Breast epithelium (tissue), 4 donors: ENCODE results near the gene ZNF148. TPM values are rescaled to one million over a fixed set of nuclear protein-coding genes. Genes with fewer than 3 reads are reported as not detected.

ENCODE experiments used
- DNase-seq, 2 donors: peaks; one replicate each; pipeline ENCODE4 v3.0.0-alpha.2; 2019; ENCODE audit warnings: low spot score in 2 of 2
- H3K27ac ChIP-seq, 2 donors: fragments of 200-600 bp; sonication (generic) in 1 of 2; one replicate each; pipeline ENCODE4 v1.5.1; 2016 to 2019; ENCODE audit warnings: mild to moderate bottlenecking in 1 of 2
- H3K27me3 ChIP-seq, 2 donors: fragments of 200-600 bp; sonication (generic) in 1 of 2; one replicate each; pipeline versions ENCODE4 v1.5.1 to v1.6.0; 2017 to 2019; ENCODE audit warnings: control low read depth in 1 of 2, mild to moderate bottlenecking in 1 of 2
- H3K36me3 ChIP-seq: fragments of 200-600 bp; one replicate; pipeline ENCODE4 v1.5.1; 2019
- H3K4me1 ChIP-seq, 2 donors: fragments of 200-600 bp; sonication (generic); one replicate each; pipeline ENCODE4 v1.5.1; 2016 to 2019; ENCODE audit warnings: control low read depth in 1 of 2
- H3K4me3 ChIP-seq, 3 donors: fragments of 200-600 bp; sonication (generic); 1 replicate in 2 of 3; 2 replicates in 1 of 3; pipeline ENCODE4 v1.5.1; 2016 to 2019; ENCODE audit warnings: mild to moderate bottlenecking in 3 of 3, moderate library complexity in 2 of 3
- H3K9me3 ChIP-seq, 2 donors: fragments of 200-600 bp; sonication (generic) in 1 of 2; one replicate each; pipeline ENCODE4 v1.5.1; 2016 to 2019; ENCODE audit warnings: control low read depth in 1 of 2
- CTCF ChIP-seq, 3 donors: fragments of 450-650 bp; IDR thresholded peaks; one replicate each; pipeline ENCODE4 v1.5.1; 2016 to 2017; ENCODE audit warnings: antibody characterized with exemption in 3 of 3, mild to moderate bottlenecking in 3 of 3, moderate library complexity in 3 of 3
- POLR2A ChIP-seq: fragments of 450-650 bp; IDR thresholded peaks from one replicate; pipeline ENCODE4 v1.6.1; 2016; ENCODE audit warnings: antibody characterized with exemption, mild to moderate bottlenecking, moderate library complexity
- POLR2AphosphoS5 ChIP-seq, 3 donors: sonication (generic); formaldehyde crosslinking; IDR thresholded peaks; one replicate each; pipeline ENCODE4 v1.6.1; 2017; ENCODE audit warnings: antibody characterized with exemption in 3 of 3
- intact Hi-C: fragments of 100-400 bp; cut with DNase I; formaldehyde crosslinking; loops from one replicate; pipeline ENCODE4 v1.15.1; 2023; ENCODE audit warnings: low total_unique reads
- total RNA-seq, 3 donors: library from RNA; depleted of rRNA; stranded (reverse); fragments of >200 nt; gene quantifications; one replicate each; pipeline ENCODE4 v1.1.0, GENCODE V29; 2016

Gene ZNF148
- total RNA-seq, 3 donors from 2014 or later, result 29.8 to 47.7 (median 31.8) TPM

GRCh38 chr3:125358923-125359322 lies 16.2 kb downstream of the ZNF148 start:
- Histone ChIP-seq H3K4me3 (no peak overlapping the region), H3K4me1 (peaks cover 0 to 10% of the 10 kb centered on the region in 2 donors), H3K27me3 (no peaks in the 10 kb centered on the region), H3K9me3 (no peaks in the 10 kb centered on the region), H3K27ac (no peak overlapping the region), H3K36me3 (no peaks in the 10 kb centered on the region)
- intact Hi-C loops, result no loop called here
- no peak for DNase-seq
- TF ChIP-seq POLR2AphosphoS5 (IDR thresholded peaks at IDR 0.05) (no peak), POLR2A (no peak), CTCF (IDR thresholded peaks at IDR 0.05) (no peak)

GRCh38 chr3:125357837-125358236 lies 17.3 kb downstream of the ZNF148 start:
- TF ChIP-seq CTCF (IDR thresholded peaks at IDR 0.05), result no peak
- no peak for TF ChIP-seq POLR2AphosphoS5 (IDR thresholded peaks at IDR 0.05)
- TF ChIP-seq POLR2A, result no peak
- peak overlapping the region in 2 of 3 donors; percentile 61 to 74 for H3K4me3 ChIP-seq
- peaks cover 0 to 10% of the 10 kb centered on the region in 2 donors for H3K4me1 ChIP-seq
- no peaks in the 10 kb centered on the region for H3K27me3 ChIP-seq
- H3K36me3 ChIP-seq, result no peaks in the 10 kb centered on the region
- peak overlapping the region in 1 of 2 donors; percentile 70 for H3K27ac ChIP-seq
- intact Hi-C loops, result no loop called here
- no peaks in the 10 kb centered on the region for H3K9me3 ChIP-seq
- no peak for DNase-seq

GRCh38 chr3:125357032-125357658 lies 18.0 kb downstream of the ZNF148 start:
- Histone ChIP-seq H3K4me3 (peak overlapping the region; percentile 53 to 74 (median 61)), H3K27me3 (no peaks in the 10 kb centered on the region), H3K4me1 (peaks cover 0 to 10% of the 10 kb centered on the region in 2 donors), H3K27ac (peak overlapping the region; percentile 64 to 70), H3K9me3 (no peaks in the 10 kb centered on the region), H3K36me3 (no peaks in the 10 kb centered on the region)
- no peak for TF ChIP-seq CTCF (IDR thresholded peaks at IDR 0.05)
- TF ChIP-seq POLR2A, result no peak
- TF ChIP-seq POLR2AphosphoS5 (IDR thresholded peaks at IDR 0.05), result no peak
- intact Hi-C loops, result no loop called here
- no peak for DNase-seq

GRCh38 chr3:125356140-125357026 lies 18.7 kb downstream of the ZNF148 start:
- Histone ChIP-seq H3K4me3 (peak overlapping the region; percentile 53 to 74 (median 61)), H3K9me3 (no peaks in the 10 kb centered on the region), H3K36me3 (no peaks in the 10 kb centered on the region), H3K4me1 (peaks cover 0 to 10% of the 10 kb centered on the region in 2 donors), H3K27me3 (no peaks in the 10 kb centered on the region), H3K27ac (peak overlapping the region; percentile 64 to 70)
- no peak for DNase-seq
- intact Hi-C loops, result no loop called here
- TF ChIP-seq POLR2AphosphoS5 (IDR thresholded peaks at IDR 0.05) (no peak), POLR2A (no peak)

GRCh38 chr3:125353659-125354058 lies 21.5 kb downstream of the ZNF148 start:
- Histone ChIP-seq H3K27ac (no peak overlapping the region), H3K9me3 (no peaks in the 10 kb centered on the region), H3K27me3 (no peaks in the 10 kb centered on the region), H3K36me3 (no peaks in the 10 kb centered on the region), H3K4me3 (no peak overlapping the region), H3K4me1 (peaks cover 0 to 4% of the 10 kb centered on the region in 2 donors)
- TF ChIP-seq POLR2A, result no peak
- TF ChIP-seq POLR2AphosphoS5 (IDR thresholded peaks at IDR 0.05), result no peak
- no peak for TF ChIP-seq CTCF (IDR thresholded peaks at IDR 0.05)
- no peak for DNase-seq
- intact Hi-C loops, result no loop called here
